ENCODE results near the gene SOX15.
"Not testable (repeated sequence)": the region's sequence is repeated elsewhere in the genome, so short reads cannot be mapped to it uniquely, and the experiment has no call there.

The SOX15 gene

GRCh38 chr17:7626307-7626706 lies 36.4 kb upstream of the SOX15 start:
- ATAC-seq, result no peak
- TF ChIP-seq ZC3H10 (CRISPR knock-in tag; IDR thresholded peaks at IDR 0.05), result no peak
- no peak for TF ChIP-seq GLIS3 (CRISPR knock-in tag; IDR thresholded peaks at IDR 0.05)
- TF ChIP-seq ZFP30 (CRISPR knock-in tag; IDR thresholded peaks at IDR 0.05), result no peak
- no peak for TF ChIP-seq CREB5 (CRISPR knock-in tag; IDR thresholded peaks at IDR 0.05; ENCODE audit: low read depth)
- TF ChIP-seq ISL1 (CRISPR knock-in tag; IDR thresholded peaks at IDR 0.05), result no peak
- TF ChIP-seq ZNF8 (CRISPR knock-in tag; IDR thresholded peaks at IDR 0.05), result no peak
- no peak for TF ChIP-seq ESRRG (CRISPR knock-in tag; IDR thresholded peaks at IDR 0.05)
- no peak for TF ChIP-seq OSR1 (CRISPR knock-in tag; IDR thresholded peaks at IDR 0.05)
- no peak for TF ChIP-seq SNAI2 (CRISPR knock-in tag; IDR thresholded peaks at IDR 0.05)
- TF ChIP-seq ZFP3 (CRISPR knock-in tag; IDR thresholded peaks at IDR 0.05), result no peak
- no peak for TF ChIP-seq CSDC2 (CRISPR knock-in tag; IDR thresholded peaks at IDR 0.05)
- no peak for TF ChIP-seq PATZ1 (CRISPR knock-in tag; IDR thresholded peaks at IDR 0.05; ENCODE audit: borderline replicate concordance)

- not testable (repeated sequence) for ATAC-seq
Measured at GRCh38 chr17:7625749-7626148, 35.9 kb upstream of the SOX15 start.

- ATAC-seq, result no peak
Measured at GRCh38 chr17:7623661-7624060, 33.8 kb upstream of the SOX15 start.

GRCh38 chr17:7620835-7621234 lies 30.9 kb upstream of the SOX15 start:
- no peak for ATAC-seq
- TF ChIP-seq TCF4 (CRISPR knock-in tag; IDR thresholded peaks at IDR 0.05; ENCODE audit: borderline replicate concordance) (no peak), PPARA (CRISPR knock-in tag; IDR thresholded peaks at IDR 0.05; ENCODE audit: borderline replicate concordance) (no peak), ZNF8 (CRISPR knock-in tag; IDR thresholded peaks at IDR 0.05) (no peak), CSDC2 (CRISPR knock-in tag; IDR thresholded peaks at IDR 0.05) (no peak), TOX (CRISPR knock-in tag; IDR thresholded peaks at IDR 0.05; ENCODE audit: borderline replicate concordance) (no peak), ZNF565 (CRISPR knock-in tag; conservative IDR thresholded peaks at IDR 0.05; ENCODE audit: low read depth) (no peak), OSR1 (CRISPR knock-in tag; IDR thresholded peaks at IDR 0.05) (no peak)

More at GRCh38 chr17:7623661-7624060, 33.8 kb upstream of the SOX15 start:
- TF ChIP-seq CSRNP3 (CRISPR knock-in tag; IDR thresholded peaks at IDR 0.05) (no peak), POU6F1 (CRISPR knock-in tag; IDR thresholded peaks at IDR 0.05; ENCODE audit: borderline replicate concordance, low read depth) (no peak)

GRCh38 chr17:7618608-7619007 lies 28.7 kb upstream of the SOX15 start:
- no peak for ATAC-seq
- TF ChIP-seq ZNF70 (CRISPR knock-in tag; IDR thresholded peaks at IDR 0.05) (no peak), ZNF8 (CRISPR knock-in tag; IDR thresholded peaks at IDR 0.05) (no peak), TSHZ2 (CRISPR knock-in tag; IDR thresholded peaks at IDR 0.05) (no peak), CSDC2 (CRISPR knock-in tag; IDR thresholded peaks at IDR 0.05) (no peak), OSR1 (CRISPR knock-in tag; IDR thresholded peaks at IDR 0.05) (no peak)
